ENCODE measurements around the gene GPS2. TPM values are rescaled to one million over a fixed set of nuclear protein-coding genes. Genes with fewer than 3 reads are reported as not detected.

The GPS2 gene
- polyA plus RNA-seq, 1 donor (not counting 4 experiments of a cell fraction or from before 2014, with no cell fraction given): 24.7 TPM

DNA sequence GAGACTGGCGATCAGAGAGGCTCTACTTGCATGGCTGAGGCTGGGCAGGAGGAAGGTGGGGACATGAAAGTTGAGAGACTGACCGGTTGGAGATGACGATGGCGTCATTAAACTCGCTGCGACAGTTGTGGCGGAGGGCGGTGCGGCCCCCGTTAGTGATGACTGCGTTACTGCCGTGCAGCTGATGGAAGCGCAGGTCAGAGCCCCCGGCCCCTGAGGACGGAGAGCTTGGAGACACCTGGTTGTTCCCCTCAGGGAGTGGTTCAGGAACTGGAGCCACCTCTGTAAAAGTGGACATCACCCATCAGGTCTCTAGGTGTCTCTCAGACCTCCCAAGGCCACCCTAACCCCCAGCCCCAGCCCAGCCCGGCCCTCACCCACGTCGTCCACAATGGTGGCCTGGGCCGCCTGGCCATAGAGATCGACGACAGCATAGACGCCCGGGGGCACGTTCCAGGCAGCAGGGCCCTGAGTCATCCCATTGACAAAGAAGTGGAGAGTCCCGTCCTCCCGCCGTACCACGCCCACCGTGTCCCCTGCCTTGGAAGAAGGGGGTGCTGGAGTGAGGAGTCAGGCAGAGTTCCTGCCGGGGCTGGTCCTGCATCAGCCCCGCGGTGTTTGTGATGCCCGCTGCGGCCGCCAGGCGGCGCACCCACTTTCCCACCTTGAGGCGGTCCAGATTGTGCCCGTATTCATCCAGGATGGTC is 8.7 kb upstream of the GPS2 start:
- Histone ChIP-seq H4K20me1 (ENCODE audit: control insufficient read depth, extremely low read depth, insufficient read depth, low read length) (no peaks in the 10 kb centered on the region), H3K9me3 (ENCODE audit: control insufficient read depth, low read depth, low read length) (no peaks in the 10 kb centered on the region), H2AFZ (ENCODE audit: control insufficient read depth, low read length) (no peak overlapping the region), H3K27me3 (ENCODE audit: control insufficient read depth, extremely low read depth, insufficient read depth, low read length) (no peaks in the 10 kb centered on the region), H3K9me1 (ENCODE audit: control insufficient read depth, extremely low read depth, insufficient read depth, low read length) (peaks cover 2% of the 10 kb centered on the region), H3K4me2 (ENCODE audit: control insufficient read depth, extremely low read depth, insufficient read depth, low read depth, low read length) (no peak overlapping the region), H3K27ac (ENCODE audit: control insufficient read depth, insufficient read depth, low read length) (no peak overlapping the region), H3K9ac (ENCODE audit: control insufficient read depth, extremely low read depth, insufficient read depth, low read length) (no peak overlapping the region), H3K4me3 (ENCODE audit: control insufficient read depth in 2 of 3, extremely low read depth in 1 of 3, insufficient read depth in 2 of 3, low read depth in 1 of 3, low read length in 3 of 3) (no peak overlapping the region), H3K4me1 (ENCODE audit: control insufficient read depth, extremely low read depth, insufficient read depth, low read length) (peaks cover 5% of the 10 kb centered on the region), H3K79me2 (ENCODE audit: control insufficient read depth, insufficient read depth, low read length) (peaks cover 16% of the 10 kb centered on the region), H3K36me3 (ENCODE audit: control insufficient read depth in 2 of 2, extremely low read depth in 1 of 2, insufficient read depth in 2 of 2, low read length in 2 of 2) (peaks cover 39 to 62% of the 10 kb centered on the region in 2 experiments)
- TF ChIP-seq, protein P1, sequence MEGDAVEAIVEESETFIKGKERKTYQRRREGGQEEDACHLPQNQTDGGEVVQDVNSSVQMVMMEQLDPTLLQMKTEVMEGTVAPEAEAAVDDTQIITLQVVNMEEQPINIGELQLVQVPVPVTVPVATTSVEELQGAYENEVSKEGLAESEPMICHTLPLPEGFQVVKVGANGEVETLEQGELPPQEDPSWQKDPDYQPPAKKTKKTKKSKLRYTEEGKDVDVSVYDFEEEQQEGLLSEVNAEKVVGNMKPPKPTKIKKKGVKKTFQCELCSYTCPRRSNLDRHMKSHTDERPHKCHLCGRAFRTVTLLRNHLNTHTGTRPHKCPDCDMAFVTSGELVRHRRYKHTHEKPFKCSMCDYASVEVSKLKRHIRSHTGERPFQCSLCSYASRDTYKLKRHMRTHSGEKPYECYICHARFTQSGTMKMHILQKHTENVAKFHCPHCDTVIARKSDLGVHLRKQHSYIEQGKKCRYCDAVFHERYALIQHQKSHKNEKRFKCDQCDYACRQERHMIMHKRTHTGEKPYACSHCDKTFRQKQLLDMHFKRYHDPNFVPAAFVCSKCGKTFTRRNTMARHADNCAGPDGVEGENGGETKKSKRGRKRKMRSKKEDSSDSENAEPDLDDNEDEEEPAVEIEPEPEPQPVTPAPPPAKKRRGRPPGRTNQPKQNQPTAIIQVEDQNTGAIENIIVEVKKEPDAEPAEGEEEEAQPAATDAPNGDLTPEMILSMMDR (optimal IDR thresholded peaks at IDR 0.05 in 1 of 3, IDR thresholded peaks at IDR 0.05 in 1 of 3, conservative IDR thresholded peaks at IDR 0.05 in 1 of 3; ENCODE audit: extremely low read depth in 1 of 3, insufficient read depth in 2 of 3, low read length in 3 of 3): peak; percentile 90 to 93 (median 93)
- no peak for TF ChIP-seq EZH2 (IDR thresholded peaks at IDR 0.05; ENCODE audit: low read length)
- DNase-seq (ENCODE audit: low read depth, low spot score) (no peak), FAIRE-seq (no peak)
- dilution Hi-C loops (cut with MboI; ENCODE audit: extremely low pct_ligation_motif_present, low sequenced_read_pairs): no loop called here

DNA sequence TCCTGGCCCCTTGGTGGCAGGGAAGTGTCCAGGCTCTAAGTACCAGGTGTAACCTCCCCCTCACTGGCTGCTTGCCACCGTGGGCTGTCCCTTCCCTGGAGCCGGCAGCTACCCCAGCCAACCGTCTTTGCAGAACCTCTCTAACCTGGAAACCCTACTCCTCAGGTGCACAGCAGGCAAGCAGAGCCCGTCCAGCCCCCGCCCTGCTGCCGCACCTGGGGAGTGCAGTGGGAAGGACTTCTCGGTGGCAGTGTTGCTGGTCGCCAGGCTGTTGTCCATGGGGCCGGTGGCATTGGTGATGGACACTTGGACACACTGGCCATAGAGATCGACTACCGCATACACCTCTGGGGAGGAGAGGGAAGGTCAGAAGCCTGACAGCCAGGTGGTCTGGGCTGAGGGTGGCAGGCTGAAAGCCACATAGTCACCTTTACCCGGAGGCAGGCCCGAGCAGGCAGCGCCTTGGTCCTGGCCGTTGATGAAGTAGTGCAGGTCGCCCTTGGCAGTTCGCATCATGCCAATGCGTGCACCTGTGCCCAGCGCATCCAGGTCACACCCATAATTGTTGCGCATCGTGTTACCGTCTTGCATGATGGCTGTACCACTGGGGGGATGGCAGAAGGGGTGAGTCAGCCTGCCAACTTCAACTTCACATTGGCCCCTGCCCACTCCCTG is 7.5 kb upstream of the GPS2 start:
- Histone ChIP-seq H3K4me1 (ENCODE audit: control insufficient read depth, extremely low read depth, insufficient read depth, low read length) (no peaks in the 10 kb centered on the region), H3K79me2 (ENCODE audit: control insufficient read depth, insufficient read depth, low read length) (peaks cover 5% of the 10 kb centered on the region), H3K36me3 (ENCODE audit: control insufficient read depth in 2 of 2, extremely low read depth in 1 of 2, insufficient read depth in 2 of 2, low read length in 2 of 2) (peaks cover 46 to 74% of the 10 kb centered on the region in 2 experiments), H3K9ac (ENCODE audit: control insufficient read depth, extremely low read depth, insufficient read depth, low read length) (no peak overlapping the region), H3K9me3 (ENCODE audit: control insufficient read depth, low read depth, low read length) (no peaks in the 10 kb centered on the region), H4K20me1 (ENCODE audit: control insufficient read depth, extremely low read depth, insufficient read depth, low read length) (no peaks in the 10 kb centered on the region), H3K4me2 (ENCODE audit: control insufficient read depth, extremely low read depth, insufficient read depth, low read depth, low read length) (no peak overlapping the region), H3K27ac (ENCODE audit: control insufficient read depth, insufficient read depth, low read length) (no peak overlapping the region), H3K27me3 (ENCODE audit: control insufficient read depth, extremely low read depth, insufficient read depth, low read length) (no peaks in the 10 kb centered on the region), H2AFZ (ENCODE audit: control insufficient read depth, low read length) (no peak overlapping the region), H3K9me1 (ENCODE audit: control insufficient read depth, extremely low read depth, insufficient read depth, low read length) (peaks cover 2% of the 10 kb centered on the region), H3K4me3 (ENCODE audit: control insufficient read depth in 2 of 3, extremely low read depth in 1 of 3, insufficient read depth in 2 of 3, low read depth in 1 of 3, low read length in 3 of 3) (no peak overlapping the region)
- no peak for TF ChIP-seq EZH2 (IDR thresholded peaks at IDR 0.05; ENCODE audit: low read length)
- TF ChIP-seq, protein P1 (optimal IDR thresholded peaks at IDR 0.05 in 1 of 3, IDR thresholded peaks at IDR 0.05 in 1 of 3, conservative IDR thresholded peaks at IDR 0.05 in 1 of 3; ENCODE audit: extremely low read depth in 1 of 3, insufficient read depth in 2 of 3, low read length in 3 of 3): no peak
- FAIRE-seq (no peak), DNase-seq (ENCODE audit: low read depth, low spot score) (no peak)
- dilution Hi-C loops (cut with MboI; ENCODE audit: extremely low pct_ligation_motif_present, low sequenced_read_pairs): no loop called here

All from keratinocyte (primary cell).